ENCODE data around the gene GABBR2.

Gene GABBR2

DNA sequence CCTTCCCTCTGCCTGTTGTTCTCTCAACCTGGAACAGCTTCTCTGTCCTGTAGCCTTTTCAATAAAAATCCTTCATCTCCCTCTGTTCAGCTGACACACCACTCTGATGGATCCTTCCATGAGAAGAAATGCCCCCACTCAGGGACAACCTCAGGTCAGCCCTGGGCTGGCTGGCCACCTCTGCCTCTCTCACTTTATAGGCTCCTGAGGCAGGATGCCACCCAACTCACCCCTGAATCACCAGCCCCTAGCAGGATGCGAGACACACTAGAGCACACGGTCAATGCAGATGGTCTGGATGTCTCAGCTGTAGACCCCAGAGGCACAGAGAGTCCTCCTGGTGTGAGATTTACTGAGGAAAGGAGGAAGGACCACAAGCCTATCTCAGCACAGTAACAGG is 93.8 kb downstream of the GABBR2 start:
- no peak for TF ChIP-seq CTCF (conservative IDR thresholded peaks at IDR 0.05; ENCODE audit: low read length)
- H3K4me3 ChIP-seq (ENCODE audit: low read length) = no peak overlapping the region
- no peak for DNase-seq (ENCODE audit: low read depth)

GRCh38 chr9:98612061-98612752 is 96.5 kb downstream of the GABBR2 start:
- TF ChIP-seq CTCF (conservative IDR thresholded peaks at IDR 0.05; ENCODE audit: low read length) = no peak
- no peak for DNase-seq (ENCODE audit: low read depth)
- no peak overlapping the region for H3K4me3 ChIP-seq (ENCODE audit: low read length)

GRCh38 chr9:98611319-98611718 is 97.4 kb downstream of the GABBR2 start:
- H3K4me3 ChIP-seq (ENCODE audit: low read length) = no peak overlapping the region
- no peak for DNase-seq (ENCODE audit: low read depth)
- TF ChIP-seq CTCF (conservative IDR thresholded peaks at IDR 0.05; ENCODE audit: low read length) = no peak

GRCh38 chr9:98610711-98611110 is 98.0 kb downstream of the GABBR2 start:
- DNase-seq (ENCODE audit: low read depth) = no peak
- no peak for TF ChIP-seq CTCF (conservative IDR thresholded peaks at IDR 0.05; ENCODE audit: low read length)
- H3K4me3 ChIP-seq (ENCODE audit: low read length) = no peak overlapping the region

DNA sequence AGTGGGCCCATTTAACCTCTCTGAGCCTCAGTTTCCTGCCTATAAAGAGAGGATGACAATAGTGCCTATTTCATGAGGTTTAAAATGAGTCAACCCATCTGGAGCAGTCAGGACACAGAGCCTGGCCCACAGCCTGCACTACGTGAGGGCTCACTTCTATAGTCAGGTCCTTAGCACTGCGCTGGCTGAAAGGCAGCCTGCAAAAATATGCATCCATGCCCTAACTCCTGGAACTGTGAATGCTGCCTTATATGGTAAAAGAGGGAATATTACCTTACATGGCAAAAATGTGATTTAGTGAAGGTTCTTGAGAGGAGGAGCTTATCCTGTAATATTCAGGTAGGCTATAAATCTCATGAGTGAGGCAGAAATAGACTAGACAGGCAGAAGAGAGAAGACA is 98.5 kb downstream of the GABBR2 start:
- peak; percentile 18 for DNase-seq (ENCODE audit: low read depth)

DNA sequence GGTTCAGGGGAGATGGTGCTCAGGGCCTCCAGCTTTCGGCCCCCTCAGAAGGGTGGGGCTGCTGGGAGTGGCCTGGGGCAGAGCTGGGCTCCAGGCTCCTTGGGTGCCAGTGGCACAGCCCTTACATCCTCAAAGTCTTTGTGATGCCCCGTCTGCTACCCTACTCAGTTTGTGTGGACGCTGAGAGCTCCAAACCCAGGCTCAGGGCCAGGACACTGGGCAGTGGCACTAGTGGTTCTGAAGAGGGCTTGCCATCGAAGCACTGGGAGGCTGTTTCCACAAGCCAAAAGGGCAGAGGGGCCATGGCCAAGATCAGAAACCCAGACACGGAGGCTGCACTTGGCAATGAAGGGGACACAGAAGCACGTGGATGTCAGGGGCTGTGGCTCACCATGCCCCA is 99.1 kb downstream of the GABBR2 start:
- no peak overlapping the region for H3K4me3 ChIP-seq (ENCODE audit: low read length)
- TF ChIP-seq CTCF (conservative IDR thresholded peaks at IDR 0.05; ENCODE audit: low read length) = no peak
- no peak for DNase-seq (ENCODE audit: low read depth)

More for the DNA sequence above, 98.5 kb downstream of the GABBR2 start:
- H3K4me3 ChIP-seq (ENCODE audit: low read length) = no peak overlapping the region
- TF ChIP-seq CTCF (conservative IDR thresholded peaks at IDR 0.05; ENCODE audit: low read length) = no peak

DNA sequence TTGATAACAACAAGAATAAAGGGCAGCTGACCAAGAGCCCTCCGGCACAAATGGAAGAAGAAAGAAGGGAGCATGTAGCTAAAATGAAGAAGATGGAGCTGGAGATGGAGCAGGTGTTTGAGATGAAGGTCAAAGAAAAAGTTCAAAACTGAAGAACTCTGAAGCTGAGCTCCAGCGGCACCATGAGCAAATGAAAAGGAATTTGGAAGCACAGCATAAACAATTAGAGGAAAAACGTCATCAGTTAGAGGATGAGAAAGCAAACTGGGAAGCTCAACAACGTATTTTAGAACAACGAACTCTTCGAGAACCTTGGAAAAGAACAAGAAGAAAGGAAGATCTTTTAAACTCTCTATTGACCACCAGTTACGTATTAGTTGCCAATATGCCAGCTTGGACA is 100.9 kb downstream of the GABBR2 start:
- no peak overlapping the region for H3K4me3 ChIP-seq (ENCODE audit: low read length)
- TF ChIP-seq CTCF (conservative IDR thresholded peaks at IDR 0.05; ENCODE audit: low read length) = no peak
- DNase-seq (ENCODE audit: low read depth) = peak; percentile 69

All from AG10803 (cell line).